Tibial nerve (tissue), 4 donors: ENCODE results near the gene VGF. TPM values are rescaled to one million over a fixed set of nuclear protein-coding genes. Genes with fewer than 3 reads are reported as not detected.

Source experiments
- DNase-seq, 2 donors: peaks; one replicate each; pipeline ENCODE4 v3.0.0-alpha.2; 2019; ENCODE audit warnings: low spot score in 2 of 2
- H3K27ac ChIP-seq, 4 donors: fragments of 200-600 bp; sonication (generic) in 3 of 4; one replicate each; pipeline ENCODE4 v1.5.1; 2017 to 2019; ENCODE audit warnings: mild to moderate bottlenecking in 1 of 4
- H3K27me3 ChIP-seq, 2 donors: fragments of 200-600 bp; sonication (generic) in 1 of 2; one replicate each; pipeline versions ENCODE4 v1.5.1 to v1.6.0; 2017 to 2019
- H3K36me3 ChIP-seq, 3 donors: fragments of 200-600 bp; sonication (generic); one replicate each; pipeline ENCODE4 v1.5.1; 2018 to 2019
- H3K4me1 ChIP-seq, 4 donors: fragments of 200-600 bp; sonication (generic) in 3 of 4; one replicate each; pipeline ENCODE4 v1.5.1; 2017 to 2019
- H3K4me3 ChIP-seq, 4 donors: fragments of 200-600 bp; sonication (generic) in 3 of 4; one replicate each; pipeline ENCODE4 v1.5.1; 2017 to 2019; ENCODE audit warnings: mild to moderate bottlenecking in 1 of 4, moderate library complexity in 1 of 4
- H3K9me3 ChIP-seq, 4 donors: fragments of 200-600 bp; sonication (generic) in 3 of 4; one replicate each; pipeline ENCODE4 v1.5.1; 2017 to 2019
- CTCF ChIP-seq, 5 experiments: fragments of 200-600 bp in 3 of 5; fragments of 450-650 bp in 2 of 5; sonication (generic) in 3 of 5; IDR thresholded peaks; one replicate each; pipeline ENCODE4 v1.5.1; 2016 to 2019; ENCODE audit warnings: antibody characterized with exemption in 5 of 5, mild to moderate bottlenecking in 3 of 5, moderate library complexity in 2 of 5
- EP300 ChIP-seq, 2 donors: sonication (generic); formaldehyde crosslinking; IDR thresholded peaks; one replicate each; pipeline ENCODE4 v1.6.1; 2017; ENCODE audit warnings: antibody characterized with exemption in 2 of 2, mild to moderate bottlenecking in 1 of 2
- POLR2A ChIP-seq, 2 donors: fragments of 450-650 bp; IDR thresholded peaks; one replicate each; pipeline ENCODE4 v1.6.1; 2017; ENCODE audit warnings: antibody characterized with exemption in 2 of 2, mild to moderate bottlenecking in 2 of 2, moderate library complexity in 2 of 2
- WGBS, 2 donors: methylation state at CpG; one replicate each; pipeline ENCODE4 v1.1.5; 2018; 5-methylcytosine and 5-hydroxymethylcytosine counted together
- total RNA-seq, 4 donors: library from RNA; depleted of rRNA; stranded (reverse); fragments of >200 nt; gene quantifications; one replicate each; pipeline ENCODE4 v1.1.0, GENCODE V29; 2016

Gene VGF
- total RNA-seq, 4 donors from 2014 or later = 1.0 TPM; not detected in 3

DNA sequence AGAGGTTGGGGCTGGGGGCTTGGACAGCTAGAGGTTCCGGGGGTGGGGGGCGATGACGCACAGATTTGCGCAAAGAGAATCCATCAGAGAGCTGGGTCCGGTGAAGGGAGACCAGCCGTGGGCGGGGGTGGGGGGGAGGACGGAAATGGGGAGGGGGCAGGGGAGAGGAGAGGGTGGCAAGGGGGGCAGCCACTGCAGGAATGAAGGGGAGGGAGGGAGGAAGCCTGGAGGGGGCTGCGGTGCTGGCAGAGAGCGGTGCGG lies 1.2 kb upstream of the VGF start:
- Histone ChIP-seq H3K4me3 (no peak overlapping the region), H3K9me3 (no peaks in the 10 kb centered on the region), H3K27ac (no peak overlapping the region), H3K36me3 (peaks cover 0 to 1% (median 0%) of the 10 kb centered on the region in 3 donors), H3K27me3 (peaks cover 7 to 99% of the 10 kb centered on the region in 2 donors), H3K4me1 (peaks cover 0 to 68% (median 36%) of the 10 kb centered on the region in 4 donors)
- TF ChIP-seq CTCF (IDR thresholded peaks at IDR 0.05) (no peak), POLR2A (IDR thresholded peaks at IDR 0.05) (no peak), EP300 (IDR thresholded peaks at IDR 0.05) (no peak)
- WGBS, 2 donors = 0 to 6% methylated on average over 6 to 10 of the region's 11 CpGs
- no peak for DNase-seq

DNA sequence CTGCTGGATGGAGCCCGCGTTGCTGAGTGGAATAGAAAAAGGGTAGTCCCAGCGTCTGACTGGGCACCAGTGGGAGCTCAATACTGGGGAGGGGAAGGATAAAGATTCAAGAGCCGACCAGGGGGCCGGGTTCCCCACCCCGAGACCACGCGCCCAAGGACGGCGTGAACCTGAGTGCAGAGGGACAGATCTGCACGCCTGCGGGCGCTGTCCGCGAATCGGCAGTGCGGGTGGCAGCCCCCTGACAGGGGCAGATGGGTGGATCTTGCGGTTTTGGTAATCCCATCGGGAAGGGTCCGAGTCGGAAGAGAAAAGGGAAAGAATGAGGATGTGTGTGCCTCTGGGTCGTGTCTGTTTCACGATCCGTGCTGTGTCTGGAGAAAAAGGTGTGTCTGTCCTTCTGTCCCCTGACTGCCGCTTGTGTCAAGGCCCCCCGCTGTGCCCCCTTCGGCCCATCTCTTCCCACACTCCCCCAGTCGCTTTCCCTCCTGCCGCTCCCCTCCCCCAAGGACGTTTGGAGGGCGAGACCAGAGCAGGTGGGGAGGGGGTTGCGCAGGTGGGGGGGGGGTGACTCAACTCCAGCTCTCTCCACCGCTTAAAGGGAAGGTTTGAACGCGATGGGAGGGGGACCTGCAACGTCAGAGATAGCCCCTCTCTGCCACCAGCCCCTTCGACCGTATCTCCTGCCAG lies 734 bp upstream of the VGF start:
- H3K36me3 ChIP-seq = peaks cover 0 to 6% (median 0%) of the 10 kb centered on the region in 3 donors
- no peak overlapping the region for H3K4me3 ChIP-seq
- no peak overlapping the region for H3K27ac ChIP-seq
- DNase-seq = no peak
- peaks cover 0 to 63% (median 35%) of the 10 kb centered on the region in 4 donors for H3K4me1 ChIP-seq
- H3K9me3 ChIP-seq = no peaks in the 10 kb centered on the region
- TF ChIP-seq CTCF (IDR thresholded peaks at IDR 0.05) (no peak), EP300 (IDR thresholded peaks at IDR 0.05) (no peak), POLR2A (IDR thresholded peaks at IDR 0.05) (no peak)
- H3K27me3 ChIP-seq = peaks cover 7 to 99% of the 10 kb centered on the region in 2 donors
- 2 to 4% methylated on average over 34 to 38 of the region's 38 CpGs for WGBS, 2 donors

DNA sequence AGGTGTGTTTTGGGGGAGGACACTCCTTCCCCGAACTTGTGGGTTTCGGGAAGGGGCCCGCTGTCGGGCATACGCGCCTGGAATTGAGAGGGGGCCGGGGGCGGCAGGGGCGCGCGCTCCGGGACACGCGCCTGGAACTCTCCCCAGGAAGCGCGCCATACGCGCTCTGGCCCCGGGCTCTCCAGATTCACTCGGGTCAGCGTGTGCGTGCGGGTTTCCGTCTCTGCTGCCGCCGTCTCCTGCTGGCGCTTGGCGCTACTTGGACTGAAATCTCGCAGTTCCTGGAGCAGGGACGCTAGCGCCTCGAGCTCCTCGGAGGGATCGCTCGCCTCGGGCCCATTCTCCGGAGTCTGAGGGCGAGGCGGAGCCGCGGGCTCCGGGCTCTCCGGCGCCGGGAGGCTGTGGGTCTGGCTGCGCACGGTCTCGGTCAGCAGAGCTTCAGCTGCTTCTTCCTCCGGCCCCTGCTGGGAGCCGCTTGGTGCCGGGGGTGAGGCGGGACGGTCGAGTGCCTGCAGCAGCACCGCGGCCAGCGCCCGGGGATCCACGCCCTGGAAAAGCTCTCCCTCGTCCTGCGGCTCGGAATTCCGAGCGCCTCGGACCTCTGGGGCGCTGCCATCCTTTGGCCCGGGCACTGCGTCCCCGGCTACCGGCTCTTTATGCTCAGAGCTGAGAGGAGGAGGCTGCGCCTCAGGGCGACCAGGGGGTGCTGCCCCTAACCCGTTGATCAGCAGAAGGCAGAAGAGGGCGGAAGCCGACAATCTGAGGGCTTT lies 1.1 kb downstream of the VGF start:
- DNase-seq = no peak
- H3K4me3 ChIP-seq = peak overlapping the region in 1 of 4 donors; percentile 44
- H3K4me1 ChIP-seq = peaks cover 0 to 51% (median 28%) of the 10 kb centered on the region in 4 donors
- TF ChIP-seq CTCF (IDR thresholded peaks at IDR 0.05) (no peak), POLR2A (IDR thresholded peaks at IDR 0.05) (no peak), EP300 (IDR thresholded peaks at IDR 0.05) (no peak)
- H3K36me3 ChIP-seq = peaks cover 3 to 24% (median 4%) of the 10 kb centered on the region in 3 donors
- no peaks in the 10 kb centered on the region for H3K9me3 ChIP-seq
- H3K27me3 ChIP-seq = peaks cover 7 to 95% of the 10 kb centered on the region in 2 donors
- H3K27ac ChIP-seq = no peak overlapping the region
- WGBS, 2 donors = 2 to 3% methylated on average over 55 to 73 of the region's 75 CpGs

DNA sequence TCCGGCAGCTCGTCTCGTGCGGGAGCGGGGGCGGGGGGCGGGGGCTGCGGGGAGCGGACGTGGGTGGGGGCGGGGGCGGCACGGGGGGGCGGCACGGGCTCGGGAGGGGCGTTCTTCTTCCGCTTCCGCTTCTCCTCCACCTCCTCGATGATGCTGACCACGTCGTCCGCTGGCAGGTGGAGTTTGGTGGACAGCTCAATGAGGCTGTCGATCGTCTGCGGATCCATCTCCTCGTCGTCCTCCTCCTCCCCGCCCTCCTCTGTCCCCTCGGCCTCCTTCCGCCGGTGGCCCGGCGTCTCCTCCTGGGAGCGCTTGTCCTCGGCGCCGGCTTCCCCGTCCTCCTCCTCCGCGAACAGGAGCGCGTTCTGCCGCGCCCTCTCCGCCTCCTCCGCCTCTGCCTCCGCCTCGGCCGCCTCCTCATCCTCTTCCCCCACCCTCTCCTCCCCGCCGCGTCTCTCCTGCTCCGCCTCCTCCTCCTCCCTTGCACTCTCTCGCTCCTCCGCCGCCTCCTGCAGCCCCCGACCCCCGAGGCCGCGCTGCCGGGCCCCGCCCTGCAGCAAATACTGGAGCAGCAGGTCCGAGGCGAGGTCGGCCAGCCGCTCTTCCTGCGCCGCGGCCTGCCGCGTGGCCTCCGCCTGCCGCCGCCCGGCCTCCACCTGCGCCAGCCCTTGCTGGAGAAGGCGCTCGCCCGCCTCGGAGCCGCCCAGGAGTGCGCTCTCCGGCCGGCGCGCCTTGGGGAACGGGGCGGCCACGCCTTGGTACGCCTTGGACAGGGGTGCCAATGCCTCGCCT lies 1.9 kb downstream of the VGF start:
- Histone ChIP-seq H3K4me1 (peaks cover 0 to 48% (median 28%) of the 10 kb centered on the region in 4 donors), H3K27me3 (peaks cover 7 to 87% of the 10 kb centered on the region in 2 donors), H3K36me3 (peaks cover 3 to 32% (median 6%) of the 10 kb centered on the region in 3 donors), H3K9me3 (no peaks in the 10 kb centered on the region), H3K4me3 (peak overlapping the region; percentile 1 to 44 (median 24)), H3K27ac (no peak overlapping the region)
- DNase-seq = no peak
- TF ChIP-seq CTCF (IDR thresholded peaks at IDR 0.05) = no peak
- TF ChIP-seq EP300 (IDR thresholded peaks at IDR 0.05) = no peak
- no peak for TF ChIP-seq POLR2A (IDR thresholded peaks at IDR 0.05)
- 1% methylated on average over 39 to 74 of the region's 92 CpGs for WGBS, 2 donors
